Progenitor cell of endocrine pancreas (in vitro differentiated cells): Measurements from ENCODE around the gene MAP4. TPM values are rescaled to one million over a fixed set of nuclear protein-coding genes. Genes with fewer than 3 reads are reported as not detected.

Experiments
- DNase-seq: peaks from one replicate; pipeline ENCODE4 v3.0.0; 2021; ENCODE audit warnings: low spot score; ENCODE audit not compliant: unreplicated experiment
- H3K27ac Mint-ChIP-seq: 2 replicates; pipeline ENCODE4 v1.8.0; 2021; ENCODE audit warnings: mild to moderate bottlenecking, moderate library complexity, mixed read lengths
- H3K27me3 Mint-ChIP-seq: 2 replicates; pipeline ENCODE4 v1.8.0; 2021; ENCODE audit warnings: mixed read lengths
- H3K36me3 Mint-ChIP-seq: 2 replicates; pipeline ENCODE4 v1.8.0; 2022; ENCODE audit warnings: mixed read lengths; ENCODE audit not compliant: insufficient read depth
- H3K4me1 Mint-ChIP-seq: 2 replicates; pipeline ENCODE4 v1.8.0; 2021; ENCODE audit warnings: low read depth, mixed read lengths
- H3K4me3 Mint-ChIP-seq: 2 replicates; pipeline ENCODE4 v1.8.0; 2021; ENCODE audit warnings: low read depth, mild to moderate bottlenecking, moderate library complexity, mixed read lengths
- H3K9me3 Mint-ChIP-seq: 2 replicates; pipeline ENCODE4 v1.8.0; 2021; ENCODE audit warnings: low read depth, mixed read lengths
- CTCF ChIP-seq: fragments of 200-600 bp; sonication (generic); IDR thresholded peaks from one replicate; pipeline ENCODE4 v1.5.0; 2021; ENCODE audit warnings: antibody characterized with exemption, mild to moderate bottlenecking; ENCODE audit not compliant: unreplicated experiment
- total RNA-seq: library from RNA; stranded (reverse); gene quantifications from 2 replicates; pipeline ENCODE4 v1.2.1, GENCODE V29; 2021

MAP4 gene
- total RNA-seq, 1 donor from 2014 or later: 121 TPM

GRCh38 chr3:48034000-48034516, 17.8 kb upstream of the MAP4 start:
- no peaks in the 10 kb centered on the region for H3K27me3 Mint-ChIP-seq
- peak overlapping the region; percentile 92 for H3K27ac Mint-ChIP-seq
- H3K9me3 Mint-ChIP-seq: no peaks in the 10 kb centered on the region
- no peak overlapping the region for H3K4me3 Mint-ChIP-seq
- no peaks in the 10 kb centered on the region for H3K36me3 Mint-ChIP-seq
- TF ChIP-seq CTCF: no peak
- no peak for DNase-seq
- H3K4me1 Mint-ChIP-seq: peaks cover 13% of the 10 kb centered on the region

DNA sequence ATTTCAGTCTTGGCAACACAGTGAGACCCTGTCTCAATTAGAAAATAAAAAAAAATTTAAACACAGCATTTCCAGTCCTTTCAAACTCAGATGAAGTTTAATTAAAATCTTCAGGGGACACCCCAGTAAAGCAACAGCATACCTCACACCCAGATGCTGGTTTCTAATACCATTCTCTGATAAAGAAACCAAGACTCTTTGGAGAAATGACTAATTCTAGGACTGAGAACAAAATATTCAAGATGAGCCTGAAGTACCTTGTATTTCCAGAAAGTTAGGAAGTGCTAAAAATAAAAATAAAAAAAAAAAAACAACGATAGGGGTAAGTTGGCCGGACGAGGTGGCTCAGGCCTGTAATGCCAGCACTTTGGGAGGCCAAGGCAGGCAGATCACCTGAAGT, 14.0 kb upstream of the MAP4 start:
- Mint-ChIP-seq H3K27me3 (no peaks in the 10 kb centered on the region), H3K4me3 (no peak overlapping the region), H3K9me3 (no peaks in the 10 kb centered on the region), H3K36me3 (no peaks in the 10 kb centered on the region), H3K4me1 (peaks cover 15% of the 10 kb centered on the region), H3K27ac (no peak overlapping the region)
- TF ChIP-seq CTCF: no peak
- no peak for DNase-seq

DNA sequence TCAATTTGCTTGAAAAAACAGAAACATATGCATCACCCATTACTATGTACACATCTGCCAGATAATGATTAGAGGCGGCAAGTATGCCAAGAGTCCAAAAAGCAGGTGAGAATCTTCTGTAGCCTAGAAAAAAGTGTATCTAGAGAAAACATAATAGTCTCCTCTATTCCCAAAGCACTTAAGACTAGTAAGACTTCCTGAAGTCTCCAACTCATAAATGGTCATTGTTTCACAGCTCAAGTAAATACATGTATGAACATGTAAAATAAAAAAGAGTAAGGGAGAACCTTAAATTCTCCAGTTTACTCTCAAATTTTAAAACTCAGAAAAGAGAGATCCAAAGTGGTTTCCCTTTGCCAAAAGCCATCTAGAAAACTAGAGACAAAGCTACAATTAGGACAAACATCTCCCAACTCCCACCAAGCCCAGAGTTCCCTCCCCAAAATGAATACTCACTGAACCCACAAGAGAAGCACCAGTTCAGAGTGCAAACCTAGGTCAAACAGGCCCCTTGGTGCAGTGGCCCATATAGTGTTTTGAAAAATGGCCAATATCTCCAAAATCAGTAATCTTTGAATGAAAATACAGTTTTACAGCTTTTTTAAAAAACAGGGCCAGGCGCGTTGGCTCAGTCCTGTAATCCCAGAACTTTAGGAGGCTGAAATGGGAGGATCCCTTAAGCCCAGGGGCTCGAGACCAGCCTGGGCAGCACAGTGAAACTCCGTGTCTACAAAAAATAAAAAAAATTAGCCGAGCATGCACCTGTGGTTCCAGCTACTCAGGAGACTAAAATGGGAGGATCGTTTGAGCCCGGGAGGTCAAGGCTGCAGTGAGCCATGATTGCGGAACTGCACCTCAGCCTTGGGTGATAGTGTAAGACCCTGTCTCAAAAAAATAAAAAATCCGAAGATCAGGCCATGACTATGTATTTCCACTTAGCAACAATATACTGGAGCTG, 11.0 kb upstream of the MAP4 start:
- H3K4me3 Mint-ChIP-seq: no peak overlapping the region
- no peak for DNase-seq
- no peaks in the 10 kb centered on the region for H3K27me3 Mint-ChIP-seq
- H3K4me1 Mint-ChIP-seq: peaks cover 14% of the 10 kb centered on the region
- no peaks in the 10 kb centered on the region for H3K36me3 Mint-ChIP-seq
- no peaks in the 10 kb centered on the region for H3K9me3 Mint-ChIP-seq
- no peak for TF ChIP-seq CTCF
- H3K27ac Mint-ChIP-seq: peak overlapping the region; percentile 5

DNA sequence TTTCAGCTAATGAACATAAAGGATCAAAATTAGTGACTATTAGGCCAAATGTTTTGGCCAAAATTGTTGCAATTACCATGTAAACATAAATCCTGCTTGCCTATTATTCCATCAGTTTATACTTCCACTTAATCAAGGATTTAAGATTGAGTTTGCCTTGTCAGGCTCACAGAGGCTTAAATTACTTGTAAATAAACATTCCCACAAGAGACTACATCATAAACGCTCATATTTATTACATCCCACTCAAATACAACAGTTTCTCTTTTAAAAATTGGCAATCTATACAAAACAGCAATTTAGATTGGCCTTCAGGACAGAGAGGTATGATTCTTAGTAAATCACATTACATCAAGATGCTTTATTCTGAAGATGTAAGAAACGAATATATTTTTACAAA, 9.9 kb upstream of the MAP4 start:
- DNase-seq: no peak

More for the DNA sequence above, 9.9 kb upstream of the MAP4 start:
- no peaks in the 10 kb centered on the region for H3K27me3 Mint-ChIP-seq
- no peaks in the 10 kb centered on the region for H3K9me3 Mint-ChIP-seq
- no peaks in the 10 kb centered on the region for H3K36me3 Mint-ChIP-seq
- no peak for TF ChIP-seq CTCF
- H3K4me3 Mint-ChIP-seq: no peak overlapping the region
- no peak overlapping the region for H3K27ac Mint-ChIP-seq
- H3K4me1 Mint-ChIP-seq: peaks cover 14% of the 10 kb centered on the region
